Endodermal cell (in vitro differentiated cells): ENCODE measurements around the gene IFIT2. TPM values are rescaled to one million over a fixed set of nuclear protein-coding genes. Genes with fewer than 3 reads are reported as not detected.

Experiments used
- DNase-seq: peaks from one replicate; pipeline ENCODE4 v3.0.0-alpha.2; 2017
- H3K27ac ChIP-seq: 2 replicates; pipeline ENCODE4 v1.5.1; 2013; ENCODE audit warnings: mild to moderate bottlenecking, low read depth, low read length, moderate library complexity
- H3K27me3 ChIP-seq: 2 replicates; pipeline ENCODE4 v1.6.1; 2013; ENCODE audit warnings: mild to moderate bottlenecking, low read length, moderate library complexity; ENCODE audit not compliant: insufficient read depth, control insufficient read depth, poor library complexity, severe bottlenecking
- H3K36me3 ChIP-seq: 2 replicates; pipeline ENCODE4 v1.7.0; 2013; ENCODE audit warnings: mild to moderate bottlenecking, low read length, moderate library complexity; ENCODE audit not compliant: control insufficient read depth, insufficient read depth
- H3K4me1 ChIP-seq: one replicate; pipeline ENCODE4 v1.7.0; 2013; ENCODE audit warnings: low read length; ENCODE audit not compliant: control insufficient read depth, insufficient read depth
- H3K4me3 ChIP-seq: 2 replicates; pipeline ENCODE4 v1.5.1; 2013; ENCODE audit warnings: mild to moderate bottlenecking, low read length, moderate library complexity
- H3K9ac ChIP-seq: 2 replicates; pipeline ENCODE4 v1.6.1; 2013; ENCODE audit warnings: mild to moderate bottlenecking, low read length, moderate library complexity; ENCODE audit not compliant: poor library complexity, severe bottlenecking; ENCODE audit errors: extremely low read depth
- H3K9me3 ChIP-seq: 2 replicates; pipeline ENCODE4 v1.6.1; 2013; ENCODE audit warnings: mild to moderate bottlenecking, low read length, moderate library complexity; ENCODE audit not compliant: control insufficient read depth
- H3K27ac Mint-ChIP-seq: 2 replicates; pipeline ENCODE4 v1.8.0; 2020; ENCODE audit warnings: mixed read lengths
- H3K27me3 Mint-ChIP-seq: 2 replicates; pipeline ENCODE4 v1.8.0; 2021; ENCODE audit warnings: mild to moderate bottlenecking, mixed read lengths; ENCODE audit not compliant: insufficient read depth
- H3K36me3 Mint-ChIP-seq: 2 replicates; pipeline ENCODE4 v1.8.0; 2020; ENCODE audit warnings: low read depth, mixed read lengths
- H3K4me1 Mint-ChIP-seq: 2 replicates; pipeline ENCODE4 v1.8.0; 2020; ENCODE audit warnings: mixed read lengths
- H3K4me3 Mint-ChIP-seq: 2 replicates; pipeline ENCODE4 v1.8.0; 2020; ENCODE audit warnings: mild to moderate bottlenecking, moderate library complexity, mixed read lengths
- H3K9me3 Mint-ChIP-seq: 2 replicates; pipeline ENCODE4 v1.8.0; 2020; ENCODE audit warnings: mild to moderate bottlenecking, mixed read lengths
- WGBS, 2 experiments: methylation state at CpG; one replicate each; pipeline versions ENCODE4 v1.1.5 to v1.1.7; 2013; ENCODE audit warnings: missing lambda C conversion rate in 2 of 2, mixed read lengths in 1 of 2; ENCODE audit not compliant: insufficient coverage in 1 of 2, insufficient read length in 1 of 2; 5-methylcytosine and 5-hydroxymethylcytosine counted together
- total RNA-seq, 2 donors: library from RNA; stranded (reverse); fragmentation: NEBNext Ultra II Directional in 1 of 2; extraction: Animal tissue kit (Norgen Biotek cat#: 25700) in 1 of 2; gene quantifications; 2 replicates in 1 of 2; 3 replicates in 1 of 2; pipeline ENCODE4 v1.2.1, GENCODE V29; 2021
- TF ChIP-seq, protein P1 (sequence below): fragments of 200-600 bp; sonication (generic); conservative IDR thresholded peaks from 2 replicates; pipeline ENCODE4 v1.5.0; 2021; ENCODE audit warnings: antibody characterized with exemption, mild to moderate bottlenecking

Gene IFIT2
- total RNA-seq, 2 donors from 2014 or later = 0.37 TPM; not detected in 1

DNA sequence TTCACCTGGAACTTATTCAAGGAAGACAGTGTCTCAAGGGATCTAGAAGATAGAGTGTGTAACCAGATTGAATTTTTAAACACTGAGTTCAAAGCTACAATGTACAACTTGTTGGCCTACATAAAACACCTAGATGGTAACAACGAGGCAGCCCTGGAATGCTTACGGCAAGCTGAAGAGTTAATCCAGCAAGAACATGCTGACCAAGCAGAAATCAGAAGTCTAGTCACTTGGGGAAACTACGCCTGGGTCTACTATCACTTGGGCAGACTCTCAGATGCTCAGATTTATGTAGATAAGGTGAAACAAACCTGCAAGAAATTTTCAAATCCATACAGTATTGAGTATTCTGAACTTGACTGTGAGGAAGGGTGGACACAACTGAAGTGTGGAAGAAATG, 36.9 kb downstream of the IFIT2 start:
- no peaks in the 10 kb centered on the region for H3K9me3 Mint-ChIP-seq
- 91 to 100% methylated on average over 1 to 3 of the region's 3 CpGs for WGBS, 2 experiments
- H3K36me3 Mint-ChIP-seq = no peaks in the 10 kb centered on the region
- no peak overlapping the region for H3K27ac Mint-ChIP-seq
- H3K27ac ChIP-seq = no peak overlapping the region
- H3K9me3 ChIP-seq = no peaks in the 10 kb centered on the region
- no peak overlapping the region for H3K4me3 Mint-ChIP-seq
- H3K36me3 ChIP-seq = no peaks in the 10 kb centered on the region
- DNase-seq = no peak
- H3K4me1 ChIP-seq = peaks cover 6% of the 10 kb centered on the region
- no peak overlapping the region for H3K9ac ChIP-seq
- peaks cover 9% of the 10 kb centered on the region for H3K4me1 Mint-ChIP-seq
- no peak overlapping the region for H3K4me3 ChIP-seq
- no peaks in the 10 kb centered on the region for H3K27me3 Mint-ChIP-seq
- TF ChIP-seq, protein P1, sequence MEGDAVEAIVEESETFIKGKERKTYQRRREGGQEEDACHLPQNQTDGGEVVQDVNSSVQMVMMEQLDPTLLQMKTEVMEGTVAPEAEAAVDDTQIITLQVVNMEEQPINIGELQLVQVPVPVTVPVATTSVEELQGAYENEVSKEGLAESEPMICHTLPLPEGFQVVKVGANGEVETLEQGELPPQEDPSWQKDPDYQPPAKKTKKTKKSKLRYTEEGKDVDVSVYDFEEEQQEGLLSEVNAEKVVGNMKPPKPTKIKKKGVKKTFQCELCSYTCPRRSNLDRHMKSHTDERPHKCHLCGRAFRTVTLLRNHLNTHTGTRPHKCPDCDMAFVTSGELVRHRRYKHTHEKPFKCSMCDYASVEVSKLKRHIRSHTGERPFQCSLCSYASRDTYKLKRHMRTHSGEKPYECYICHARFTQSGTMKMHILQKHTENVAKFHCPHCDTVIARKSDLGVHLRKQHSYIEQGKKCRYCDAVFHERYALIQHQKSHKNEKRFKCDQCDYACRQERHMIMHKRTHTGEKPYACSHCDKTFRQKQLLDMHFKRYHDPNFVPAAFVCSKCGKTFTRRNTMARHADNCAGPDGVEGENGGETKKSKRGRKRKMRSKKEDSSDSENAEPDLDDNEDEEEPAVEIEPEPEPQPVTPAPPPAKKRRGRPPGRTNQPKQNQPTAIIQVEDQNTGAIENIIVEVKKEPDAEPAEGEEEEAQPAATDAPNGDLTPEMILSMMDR = no peak
- H3K27me3 ChIP-seq = no peaks in the 10 kb centered on the region

DNA sequence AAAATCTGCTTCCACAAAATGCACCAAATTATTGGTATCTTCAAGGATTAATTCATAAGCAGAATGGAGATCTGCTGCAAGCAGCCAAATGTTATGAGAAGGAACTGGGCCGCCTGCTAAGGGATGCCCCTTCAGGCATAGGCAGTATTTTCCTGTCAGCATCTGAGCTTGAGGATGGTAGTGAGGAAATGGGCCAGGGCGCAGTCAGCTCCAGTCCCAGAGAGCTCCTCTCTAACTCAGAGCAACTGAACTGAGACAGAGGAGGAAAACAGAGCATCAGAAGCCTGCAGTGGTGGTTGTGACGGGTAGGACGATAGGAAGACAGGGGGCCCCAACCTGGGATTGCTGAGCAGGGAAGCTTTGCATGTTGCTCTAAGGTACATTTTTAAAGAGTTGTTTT, 38.0 kb downstream of the IFIT2 start:
- Histone ChIP-seq H3K4me1 (peaks cover 3% of the 10 kb centered on the region), H3K9me3 (no peaks in the 10 kb centered on the region), H3K9ac (no peak overlapping the region), H3K27me3 (no peaks in the 10 kb centered on the region), H3K27ac (no peak overlapping the region), H3K36me3 (no peaks in the 10 kb centered on the region), H3K4me3 (no peak overlapping the region)
- H3K36me3 Mint-ChIP-seq = no peaks in the 10 kb centered on the region
- no peak for DNase-seq
- TF ChIP-seq, protein P1 = no peak
- WGBS, 2 experiments = 88 to 93% methylated on average over 4 of the region's 4 CpGs
- no peak overlapping the region for H3K4me3 Mint-ChIP-seq
- H3K27ac Mint-ChIP-seq = no peak overlapping the region
- no peaks in the 10 kb centered on the region for H3K9me3 Mint-ChIP-seq
- no peaks in the 10 kb centered on the region for H3K27me3 Mint-ChIP-seq
- peaks cover 4% of the 10 kb centered on the region for H3K4me1 Mint-ChIP-seq

DNA sequence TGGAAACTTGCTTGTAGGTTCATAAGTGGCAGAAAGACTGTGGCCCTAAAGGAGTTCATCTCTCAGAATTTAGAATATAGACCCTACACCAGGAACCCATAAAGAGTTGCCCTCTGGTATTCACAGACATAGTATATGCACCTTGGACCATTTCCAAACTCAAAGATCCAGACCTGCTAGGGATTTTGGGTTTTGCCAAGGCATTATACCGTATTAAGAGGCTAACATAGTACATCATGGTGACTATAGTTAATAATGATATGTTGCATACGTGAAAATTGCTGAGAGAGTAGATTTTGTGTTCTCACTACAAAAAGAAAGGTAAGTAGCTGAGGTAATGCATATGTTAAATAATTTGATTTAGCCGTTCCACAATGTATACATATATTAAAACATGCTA, 39.8 kb downstream of the IFIT2 start:
- H3K36me3 ChIP-seq = no peaks in the 10 kb centered on the region
- no peak overlapping the region for H3K27ac Mint-ChIP-seq
- TF ChIP-seq, protein P1 = no peak

More for the DNA sequence above, 39.8 kb downstream of the IFIT2 start:
- no peaks in the 10 kb centered on the region for H3K4me1 ChIP-seq
- no peak overlapping the region for H3K4me3 Mint-ChIP-seq
- DNase-seq = no peak
- H3K4me1 Mint-ChIP-seq = peaks cover 12% of the 10 kb centered on the region
- no peaks in the 10 kb centered on the region for H3K27me3 Mint-ChIP-seq
- H3K9me3 ChIP-seq = no peaks in the 10 kb centered on the region
- no peaks in the 10 kb centered on the region for H3K9me3 Mint-ChIP-seq
- no peak overlapping the region for H3K27ac ChIP-seq
- 95% methylated on average over 2 of the region's 3 CpGs; no CpG with 5 or more reads in 1 of the 2 experiments for WGBS, 2 experiments
- H3K36me3 Mint-ChIP-seq = no peaks in the 10 kb centered on the region
- H3K4me3 ChIP-seq = no peak overlapping the region
- H3K27me3 ChIP-seq = no peaks in the 10 kb centered on the region
- no peak overlapping the region for H3K9ac ChIP-seq
